Measurements from ENCODE around the gene SLC15A4. TPM values are rescaled to one million over a fixed set of nuclear protein-coding genes. Genes with fewer than 3 reads are reported as not detected.
A peak's percentile ranks its signal among the peaks of the same experiment; 100 is the strongest.
"Not testable (repeated sequence)": the region's sequence is repeated elsewhere in the genome, so short reads cannot be mapped to it uniquely, and the experiment has no call there.

The SLC15A4 gene
- total RNA-seq, 2 donors from 2014 or later: 33.5 to 51.5 TPM

- DNase-seq (ENCODE audit: low spot score): no peak
- TF ChIP-seq, protein P1, sequence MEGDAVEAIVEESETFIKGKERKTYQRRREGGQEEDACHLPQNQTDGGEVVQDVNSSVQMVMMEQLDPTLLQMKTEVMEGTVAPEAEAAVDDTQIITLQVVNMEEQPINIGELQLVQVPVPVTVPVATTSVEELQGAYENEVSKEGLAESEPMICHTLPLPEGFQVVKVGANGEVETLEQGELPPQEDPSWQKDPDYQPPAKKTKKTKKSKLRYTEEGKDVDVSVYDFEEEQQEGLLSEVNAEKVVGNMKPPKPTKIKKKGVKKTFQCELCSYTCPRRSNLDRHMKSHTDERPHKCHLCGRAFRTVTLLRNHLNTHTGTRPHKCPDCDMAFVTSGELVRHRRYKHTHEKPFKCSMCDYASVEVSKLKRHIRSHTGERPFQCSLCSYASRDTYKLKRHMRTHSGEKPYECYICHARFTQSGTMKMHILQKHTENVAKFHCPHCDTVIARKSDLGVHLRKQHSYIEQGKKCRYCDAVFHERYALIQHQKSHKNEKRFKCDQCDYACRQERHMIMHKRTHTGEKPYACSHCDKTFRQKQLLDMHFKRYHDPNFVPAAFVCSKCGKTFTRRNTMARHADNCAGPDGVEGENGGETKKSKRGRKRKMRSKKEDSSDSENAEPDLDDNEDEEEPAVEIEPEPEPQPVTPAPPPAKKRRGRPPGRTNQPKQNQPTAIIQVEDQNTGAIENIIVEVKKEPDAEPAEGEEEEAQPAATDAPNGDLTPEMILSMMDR (IDR thresholded peaks at IDR 0.05): no peak
- TF ChIP-seq POLR2AphosphoS5 (IDR thresholded peaks at IDR 0.05) (no peak), POLR2A (IDR thresholded peaks at IDR 0.05) (no peak)
- Histone ChIP-seq H3K4me1 (replicated peaks) (no peaks in the 10 kb centered on the region), H3K27me3 (replicated peaks; ENCODE audit: insufficient read depth) (no peaks in the 10 kb centered on the region), H3K36me3 (no peaks in the 10 kb centered on the region), H3K4me3 (no peak overlapping the region), H3K27ac (peak overlapping the region in 1 of 2 donors; percentile 1), H3K9me3 (no peaks in the 10 kb centered on the region)
- intact Hi-C loops (cut with DNase I): no loop called here
- 57% methylated on average over 14 of the region's 14 CpGs for WGBS
Observed at GRCh38 chr12:128810182-128811127, 13.3 kb downstream of the SLC15A4 start.

DNA sequence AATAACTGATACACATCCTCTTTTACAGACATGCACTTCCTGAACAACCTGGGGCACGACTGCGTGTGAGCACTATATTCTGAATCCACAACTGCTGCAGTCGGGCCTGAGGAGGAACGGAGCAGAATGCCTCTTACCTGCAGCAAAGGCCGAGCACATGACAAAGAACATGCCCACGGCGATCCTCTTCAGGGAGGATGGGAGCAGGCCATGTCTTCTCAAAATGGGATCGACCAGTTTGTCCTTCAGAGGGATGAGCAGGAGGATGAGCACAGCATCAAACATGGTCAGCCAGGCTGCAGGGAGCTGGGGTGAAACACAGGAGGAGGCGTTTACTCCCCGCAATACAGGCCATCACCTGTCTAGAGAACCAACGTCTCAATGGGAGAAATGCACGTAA, 15.1 kb downstream of the SLC15A4 start:
- H3K9me3 ChIP-seq: no peaks in the 10 kb centered on the region
- H3K4me3 ChIP-seq: no peak overlapping the region
- no peak for DNase-seq (ENCODE audit: low spot score)
- no peaks in the 10 kb centered on the region for H3K27me3 ChIP-seq (replicated peaks; ENCODE audit: insufficient read depth)
- no peaks in the 10 kb centered on the region for H3K36me3 ChIP-seq
- intact Hi-C loops (cut with DNase I): no loop called here
- 88% methylated on average over 12 of the region's 12 CpGs for WGBS
- H3K27ac ChIP-seq: no peak overlapping the region
- no peaks in the 10 kb centered on the region for H3K4me1 ChIP-seq (replicated peaks)
- TF ChIP-seq, protein P1 (IDR thresholded peaks at IDR 0.05): no peak
- TF ChIP-seq POLR2AphosphoS5 (IDR thresholded peaks at IDR 0.05) (no peak), POLR2A (IDR thresholded peaks at IDR 0.05) (no peak)

DNA sequence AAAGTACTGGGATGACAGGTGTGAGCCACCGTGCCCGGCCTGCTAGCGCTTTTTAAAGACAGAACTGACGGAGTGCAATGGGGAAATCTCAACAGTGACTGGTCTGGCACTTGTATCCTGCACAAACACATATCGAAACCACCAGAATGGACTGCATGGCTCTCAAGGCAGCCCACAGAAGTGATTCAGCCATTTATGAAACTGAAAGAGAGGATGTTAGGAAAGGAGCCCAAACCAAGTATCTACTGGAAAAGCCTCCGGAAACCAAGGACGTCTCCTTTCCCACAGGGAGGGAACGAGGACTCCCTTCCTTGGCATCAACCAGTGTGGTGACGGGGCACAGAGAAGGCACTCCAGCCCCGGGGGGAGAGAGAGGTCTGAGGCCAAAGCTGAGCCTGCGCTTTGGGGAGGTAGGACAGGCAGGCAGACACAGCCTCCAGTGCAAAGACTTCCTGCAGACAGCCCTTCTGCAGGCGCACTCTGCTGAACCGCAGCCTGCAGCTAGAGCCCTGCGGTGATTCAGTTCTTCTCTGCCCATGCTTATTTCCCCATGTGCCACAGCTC, 16.5 kb downstream of the SLC15A4 start:
- TF ChIP-seq POLR2A (IDR thresholded peaks at IDR 0.05): no peak
- no peak for TF ChIP-seq POLR2AphosphoS5 (IDR thresholded peaks at IDR 0.05)
- TF ChIP-seq, protein P1 (IDR thresholded peaks at IDR 0.05): no peak
- 90% methylated on average over 14 of the region's 14 CpGs for WGBS
- no peak for DNase-seq (ENCODE audit: low spot score)
- no peak overlapping the region for H3K27ac ChIP-seq
- no peaks in the 10 kb centered on the region for H3K4me1 ChIP-seq (replicated peaks)
- no peak overlapping the region for H3K4me3 ChIP-seq
- no peaks in the 10 kb centered on the region for H3K27me3 ChIP-seq (replicated peaks; ENCODE audit: insufficient read depth)
- no peaks in the 10 kb centered on the region for H3K36me3 ChIP-seq
- H3K9me3 ChIP-seq: no peaks in the 10 kb centered on the region
- intact Hi-C loops (cut with DNase I): no loop called here

GRCh38 chr12:128806573-128806972, 17.2 kb downstream of the SLC15A4 start:
- no peaks in the 10 kb centered on the region for H3K36me3 ChIP-seq
- H3K4me1 ChIP-seq (replicated peaks): no peaks in the 10 kb centered on the region
- no peak overlapping the region for H3K4me3 ChIP-seq
- H3K27ac ChIP-seq: no peak overlapping the region
- TF ChIP-seq POLR2A (IDR thresholded peaks at IDR 0.05) (no peak), POLR2AphosphoS5 (IDR thresholded peaks at IDR 0.05) (no peak)
- TF ChIP-seq, protein P1 (IDR thresholded peaks at IDR 0.05): no peak
- WGBS: 88% methylated on average over 9 of the region's 9 CpGs
- intact Hi-C loops (cut with DNase I): no loop called here
- DNase-seq (ENCODE audit: low spot score): no peak
- no peaks in the 10 kb centered on the region for H3K9me3 ChIP-seq
- H3K27me3 ChIP-seq (replicated peaks; ENCODE audit: insufficient read depth): no peaks in the 10 kb centered on the region

- H3K27me3 ChIP-seq (replicated peaks; ENCODE audit: insufficient read depth); H3K27ac ChIP-seq; intact Hi-C loops (cut with DNase I); H3K4me1 ChIP-seq (replicated peaks); H3K9me3 ChIP-seq; H3K36me3 ChIP-seq; DNase-seq (ENCODE audit: low spot score); H3K4me3 ChIP-seq: not testable (repeated sequence)
- whole genome bisulfite sequencing: 96% methylated on average over 5 of the region's 5 CpGs
Observed at GRCh38 chr12:128805406-128805805, 18.4 kb downstream of the SLC15A4 start.

All from prostate gland (tissue), 2 donors.